ENCODE measurements around the gene BTBD9. TPM values are rescaled to one million over a fixed set of nuclear protein-coding genes. Genes with fewer than 3 reads are reported as not detected.

Gene BTBD9
- total RNA-seq, 2 donors from 2014 or later, result 15.3 to 23.6 TPM

DNA sequence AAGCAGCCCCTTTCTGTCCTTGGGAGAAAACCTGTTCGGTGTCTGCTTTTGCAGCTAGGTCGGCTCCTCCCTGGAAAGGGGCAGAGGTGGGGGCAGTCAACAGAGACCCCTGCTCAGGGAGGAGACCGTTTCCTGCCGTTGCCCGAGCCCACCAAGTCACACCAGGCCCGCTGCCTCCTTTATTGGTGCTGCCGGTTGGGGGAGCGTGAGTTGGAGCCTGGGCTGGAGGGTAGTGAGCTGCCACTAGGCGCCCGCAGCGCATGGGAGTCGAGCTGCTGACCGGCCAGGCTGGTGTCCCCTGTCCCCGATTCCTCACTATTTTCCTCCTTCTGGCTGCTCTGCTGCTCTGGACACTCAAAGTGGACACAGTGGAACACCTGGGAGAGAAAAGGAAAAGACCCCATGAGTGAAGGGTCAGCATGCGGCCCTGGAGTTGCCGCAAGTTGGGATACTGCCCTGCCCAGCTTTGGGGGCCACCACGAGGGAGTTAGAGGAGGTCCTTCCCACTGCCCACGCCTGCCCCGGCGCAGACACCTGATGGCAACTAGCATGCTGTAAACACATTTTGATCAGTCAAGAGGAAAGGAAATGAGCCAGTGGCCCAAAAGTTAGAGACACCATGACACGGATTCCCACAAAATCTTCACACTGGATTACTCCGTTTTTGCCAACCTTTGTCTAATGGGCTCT, 464.8 kb downstream of the BTBD9 start:
- peaks cover 12% of the 10 kb centered on the region for H3K4me1 ChIP-seq
- H3K4me3 ChIP-seq, result no peak overlapping the region
- no peaks in the 10 kb centered on the region for H3K36me3 ChIP-seq
- no peak overlapping the region for H3K9ac ChIP-seq (ENCODE audit: low read depth in 2 of 2, low read length in 2 of 2)
- no peaks in the 10 kb centered on the region for H3K27me3 ChIP-seq
- TF ChIP-seq, protein P1, sequence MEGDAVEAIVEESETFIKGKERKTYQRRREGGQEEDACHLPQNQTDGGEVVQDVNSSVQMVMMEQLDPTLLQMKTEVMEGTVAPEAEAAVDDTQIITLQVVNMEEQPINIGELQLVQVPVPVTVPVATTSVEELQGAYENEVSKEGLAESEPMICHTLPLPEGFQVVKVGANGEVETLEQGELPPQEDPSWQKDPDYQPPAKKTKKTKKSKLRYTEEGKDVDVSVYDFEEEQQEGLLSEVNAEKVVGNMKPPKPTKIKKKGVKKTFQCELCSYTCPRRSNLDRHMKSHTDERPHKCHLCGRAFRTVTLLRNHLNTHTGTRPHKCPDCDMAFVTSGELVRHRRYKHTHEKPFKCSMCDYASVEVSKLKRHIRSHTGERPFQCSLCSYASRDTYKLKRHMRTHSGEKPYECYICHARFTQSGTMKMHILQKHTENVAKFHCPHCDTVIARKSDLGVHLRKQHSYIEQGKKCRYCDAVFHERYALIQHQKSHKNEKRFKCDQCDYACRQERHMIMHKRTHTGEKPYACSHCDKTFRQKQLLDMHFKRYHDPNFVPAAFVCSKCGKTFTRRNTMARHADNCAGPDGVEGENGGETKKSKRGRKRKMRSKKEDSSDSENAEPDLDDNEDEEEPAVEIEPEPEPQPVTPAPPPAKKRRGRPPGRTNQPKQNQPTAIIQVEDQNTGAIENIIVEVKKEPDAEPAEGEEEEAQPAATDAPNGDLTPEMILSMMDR (IDR thresholded peaks at IDR 0.05), result no peak
- intact Hi-C loops (cut with DNase I), result no loop called here
- no peaks in the 10 kb centered on the region for H3K9me3 ChIP-seq
- no peak for DNase-seq
- no peak overlapping the region for H3K27ac ChIP-seq

DNA sequence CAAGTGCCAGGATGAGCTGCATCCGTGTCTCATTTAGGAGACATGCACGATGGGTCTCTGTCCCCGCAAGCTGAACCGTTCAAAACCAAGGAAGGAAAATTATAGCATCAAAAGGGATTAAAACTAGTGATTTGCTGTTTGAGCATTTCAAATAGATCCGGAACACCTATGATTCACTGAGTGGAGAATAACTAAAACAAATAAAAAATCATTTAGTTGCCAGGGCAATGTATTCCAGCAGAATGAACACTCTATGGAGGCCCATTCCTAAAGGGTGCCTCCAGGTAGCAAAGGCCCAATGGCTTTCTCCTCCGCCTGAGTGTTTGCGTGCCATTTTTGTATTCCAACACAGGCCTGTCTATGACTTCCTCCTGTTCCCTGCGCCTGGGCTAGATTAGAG, 465.4 kb downstream of the BTBD9 start:
- DNase-seq, result no peak
- Histone ChIP-seq H3K27me3 (no peaks in the 10 kb centered on the region), H3K4me1 (peaks cover 12% of the 10 kb centered on the region), H3K9me3 (no peaks in the 10 kb centered on the region), H3K9ac (ENCODE audit: low read depth in 2 of 2, low read length in 2 of 2) (no peak overlapping the region), H3K27ac (no peak overlapping the region), H3K4me3 (no peak overlapping the region), H3K36me3 (no peaks in the 10 kb centered on the region)
- intact Hi-C loops (cut with DNase I), result no loop called here
- TF ChIP-seq, protein P1 (IDR thresholded peaks at IDR 0.05), result no peak

DNA sequence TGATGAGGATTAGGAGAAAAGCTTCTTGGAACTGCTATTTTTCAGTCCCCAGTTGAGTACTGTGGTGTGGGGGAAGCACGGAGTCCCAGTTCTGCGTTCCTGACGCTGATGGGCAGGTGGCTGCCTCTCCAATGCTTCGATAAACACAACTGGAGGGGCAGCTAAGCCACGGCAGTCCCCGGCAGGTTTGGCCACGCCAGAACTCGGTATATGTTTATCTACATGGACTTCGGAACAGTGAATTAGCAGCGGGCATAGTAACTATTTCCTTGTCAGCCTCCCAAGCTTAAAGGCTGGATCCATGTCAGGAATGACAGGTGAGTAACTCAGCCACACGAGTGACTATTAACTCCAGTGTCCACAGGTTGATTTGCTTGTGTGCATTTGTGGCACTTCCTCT, 465.8 kb downstream of the BTBD9 start:
- Histone ChIP-seq H3K27me3 (no peaks in the 10 kb centered on the region), H3K36me3 (no peaks in the 10 kb centered on the region), H3K9ac (ENCODE audit: low read depth in 2 of 2, low read length in 2 of 2) (no peak overlapping the region), H3K4me3 (no peak overlapping the region), H3K4me1 (peaks cover 12% of the 10 kb centered on the region), H3K9me3 (no peaks in the 10 kb centered on the region), H3K27ac (peak overlapping the region; percentile 31)
- intact Hi-C loops (cut with DNase I), result no loop called here
- TF ChIP-seq, protein P1 (IDR thresholded peaks at IDR 0.05), result no peak
- DNase-seq, result peak; percentile 51

DNA sequence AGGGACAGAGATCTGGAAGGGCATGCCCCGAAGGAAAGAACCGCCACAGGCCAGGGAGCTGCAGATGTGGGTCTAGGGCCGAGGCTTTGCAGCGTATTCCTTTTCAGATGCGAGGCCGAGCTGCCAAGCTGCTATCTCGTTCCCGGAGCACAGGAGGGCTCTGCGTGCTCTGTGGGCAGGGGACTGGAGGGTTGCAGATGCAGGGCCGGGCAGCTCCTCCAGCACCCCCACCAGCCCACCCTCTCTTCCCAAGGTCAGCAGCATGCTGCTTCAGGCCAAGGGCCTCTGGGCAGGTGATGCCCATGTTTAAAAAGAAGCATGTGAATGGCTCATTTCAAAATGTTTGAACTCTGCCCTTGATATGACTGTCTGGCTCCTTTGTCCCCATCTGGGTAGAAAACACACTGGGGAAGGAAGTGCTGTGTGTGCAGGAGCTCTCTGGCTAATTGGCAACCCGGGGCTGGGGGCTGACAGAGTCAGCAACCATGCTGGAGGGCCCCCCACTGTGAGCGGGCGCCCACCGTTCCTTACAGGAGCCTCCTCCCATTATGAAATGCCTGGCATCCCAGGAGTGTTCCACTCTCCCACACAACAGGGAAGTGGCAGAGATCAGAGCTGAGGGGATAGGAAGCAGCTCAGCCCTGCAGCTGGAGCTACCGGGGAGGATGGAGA, 466.9 kb downstream of the BTBD9 start:
- Histone ChIP-seq H3K4me3 (no peak overlapping the region), H3K27me3 (no peaks in the 10 kb centered on the region), H3K36me3 (no peaks in the 10 kb centered on the region), H3K9ac (ENCODE audit: low read depth in 2 of 2, low read length in 2 of 2) (no peak overlapping the region), H3K27ac (no peak overlapping the region), H3K9me3 (no peaks in the 10 kb centered on the region), H3K4me1 (peaks cover 12% of the 10 kb centered on the region)
- intact Hi-C loops (cut with DNase I), result no loop called here
- TF ChIP-seq, protein P1 (IDR thresholded peaks at IDR 0.05), result no peak
- DNase-seq, result no peak

DNA sequence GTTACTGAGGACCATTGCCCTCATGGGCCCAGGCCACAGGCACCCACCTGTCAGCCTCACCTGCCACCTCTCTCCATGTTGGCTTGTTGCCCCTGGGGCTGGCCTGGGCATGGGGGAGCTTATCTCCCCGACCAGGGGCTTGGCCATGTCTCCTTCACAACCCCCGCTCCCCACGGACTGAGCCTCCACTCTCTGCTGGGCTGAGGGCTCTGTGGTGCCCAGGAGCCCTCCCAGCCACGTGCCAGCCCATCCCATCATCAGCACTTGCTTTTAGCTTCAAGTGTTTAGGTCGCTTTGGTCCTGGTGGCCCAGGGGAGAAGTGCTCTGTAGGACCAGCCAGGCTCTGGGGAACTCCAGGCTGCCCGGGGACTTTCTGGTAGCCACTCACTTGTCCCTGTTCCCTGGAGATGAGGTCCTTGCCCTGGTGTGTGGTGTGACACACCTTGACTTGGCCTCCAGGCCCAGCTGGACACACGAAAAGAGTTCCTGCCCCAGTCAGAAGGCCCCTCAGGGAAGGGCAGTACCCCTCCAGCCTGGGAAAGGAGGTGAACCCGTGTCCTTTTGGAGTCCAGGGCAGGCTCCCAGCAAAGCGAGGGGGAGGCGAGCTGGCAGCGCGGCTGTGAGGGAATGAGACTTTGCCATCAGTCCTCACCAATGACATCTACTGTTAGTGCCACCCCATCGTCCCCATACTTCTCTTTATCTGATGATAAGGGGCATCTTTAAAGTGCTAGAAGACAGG, 467.6 kb downstream of the BTBD9 start:
- no peak for DNase-seq
- Histone ChIP-seq H3K4me3 (no peak overlapping the region), H3K9ac (ENCODE audit: low read depth in 2 of 2, low read length in 2 of 2) (no peak overlapping the region), H3K4me1 (peaks cover 12% of the 10 kb centered on the region), H3K27me3 (no peaks in the 10 kb centered on the region), H3K36me3 (no peaks in the 10 kb centered on the region), H3K9me3 (no peaks in the 10 kb centered on the region), H3K27ac (no peak overlapping the region)
- TF ChIP-seq, protein P1 (IDR thresholded peaks at IDR 0.05), result no peak
- intact Hi-C loops (cut with DNase I), result no loop called here

Measured in colonic mucosa (tissue), 4 donors.